Measurements from ENCODE around the gene PPP1R3C.

The PPP1R3C gene

GRCh38 chr10:91610444-91610843, 22.4 kb downstream of the PPP1R3C start:
- no peak for TF ChIP-seq CTCF (IDR thresholded peaks at IDR 0.05)
- Histone ChIP-seq H3K4me3 (no peak overlapping the region), H3K27ac (peak overlapping the region in 1 of 2 donors; percentile 75)
- no peak for DNase-seq (ENCODE audit: low spot score)

GRCh38 chr10:91607646-91608403, 25.0 kb downstream of the PPP1R3C start:
- Histone ChIP-seq H3K4me3 (no peak overlapping the region), H3K27ac (peak overlapping the region; percentile 79 to 92)
- TF ChIP-seq CTCF (IDR thresholded peaks at IDR 0.05): no peak
- no peak for DNase-seq (ENCODE audit: low spot score)

GRCh38 chr10:91605968-91606367, 26.9 kb downstream of the PPP1R3C start:
- no peak for DNase-seq (ENCODE audit: low spot score)

GRCh38 chr10:91604553-91605534, 28.0 kb downstream of the PPP1R3C start:
- no peak for DNase-seq (ENCODE audit: low spot score)
- Histone ChIP-seq H3K27ac (peak overlapping the region; percentile 67 to 80), H3K4me3 (no peak overlapping the region)
- no peak for TF ChIP-seq CTCF (IDR thresholded peaks at IDR 0.05)

More at GRCh38 chr10:91605968-91606367, 26.9 kb downstream of the PPP1R3C start:
- H3K27ac ChIP-seq: peak overlapping the region; percentile 67 to 80
- H3K4me3 ChIP-seq: no peak overlapping the region
- no peak for TF ChIP-seq CTCF (IDR thresholded peaks at IDR 0.05)

- no peak for TF ChIP-seq CTCF (IDR thresholded peaks at IDR 0.05)
- Histone ChIP-seq H3K27ac (peak overlapping the region; percentile 67 to 80), H3K4me3 (no peak overlapping the region)
- no peak for DNase-seq (ENCODE audit: low spot score)
Observed at GRCh38 chr10:91603931-91604331, 28.9 kb downstream of the PPP1R3C start.

- no peak overlapping the region for H3K4me3 ChIP-seq
- peak overlapping the region; percentile 67 to 80 for H3K27ac ChIP-seq
- DNase-seq (ENCODE audit: low spot score): no peak
- no peak for TF ChIP-seq CTCF (IDR thresholded peaks at IDR 0.05)
Observed at GRCh38 chr10:91602868-91603568, 29.9 kb downstream of the PPP1R3C start.

All from coronary artery (tissue), 2 donors.